HT1080 (cell line): ENCODE results near the gene DNASE1L3. TPM values are rescaled to one million over a fixed set of nuclear protein-coding genes. Genes with fewer than 3 reads are reported as not detected.
A peak's percentile ranks its signal among the peaks of the same experiment; 100 is the strongest.
"Not testable (repeated sequence)": the region's sequence is repeated elsewhere in the genome, so short reads cannot be mapped to it uniquely, and the experiment has no call there.

Experiments used
- DNase-seq: peaks from one replicate; pipeline ENCODE4 v3.0.0-alpha.2; 2015; ENCODE audit warnings: low read depth
- polyA plus RNA-seq, 2 experiments: library from polyadenylated mRNA; depleted of rRNA; stranded (reverse); fragments of >200 nt; gene quantifications; 2 replicates each; pipeline ENCODE4 v1.2.3, GENCODE V29; 2015
- total RNA-seq: library from RNA; depleted of rRNA; stranded (reverse); fragments of >200 nt; shearing (Covaris generic); gene quantifications from 2 replicates; pipeline ENCODE4 v1.2.3, GENCODE V29; 2014; rRNA removed

Gene DNASE1L3, protein sequence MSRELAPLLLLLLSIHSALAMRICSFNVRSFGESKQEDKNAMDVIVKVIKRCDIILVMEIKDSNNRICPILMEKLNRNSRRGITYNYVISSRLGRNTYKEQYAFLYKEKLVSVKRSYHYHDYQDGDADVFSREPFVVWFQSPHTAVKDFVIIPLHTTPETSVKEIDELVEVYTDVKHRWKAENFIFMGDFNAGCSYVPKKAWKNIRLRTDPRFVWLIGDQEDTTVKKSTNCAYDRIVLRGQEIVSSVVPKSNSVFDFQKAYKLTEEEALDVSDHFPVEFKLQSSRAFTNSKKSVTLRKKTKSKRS
- total RNA-seq = not detected in 2 replicates
- polyA plus RNA-seq (2015; cell fraction: cytosol; rRNA removed) = not detected in 2 replicates
- polyA plus RNA-seq (2015; cell fraction: nucleus; rRNA removed) = not detected in 2 replicates

- no peak for DNase-seq
Observed at GRCh38 chr3:58210761-58211460, at the start of gene DNASE1L3. DNASE1L3 (minus strand) TSS chr3:58210972; CDS start chr3:58210906, 66 bp downstream.

- DNase-seq = peak; percentile 95
Observed at GRCh38 chr3:58260261-58260731, 49.5 kb upstream of the DNASE1L3 start.

GRCh38 chr3:58258392-58259055 lies 47.8 kb upstream of the DNASE1L3 start:
- no peak for DNase-seq

GRCh38 chr3:58256511-58256910 lies 45.7 kb upstream of the DNASE1L3 start:
- DNase-seq = no peak

DNA sequence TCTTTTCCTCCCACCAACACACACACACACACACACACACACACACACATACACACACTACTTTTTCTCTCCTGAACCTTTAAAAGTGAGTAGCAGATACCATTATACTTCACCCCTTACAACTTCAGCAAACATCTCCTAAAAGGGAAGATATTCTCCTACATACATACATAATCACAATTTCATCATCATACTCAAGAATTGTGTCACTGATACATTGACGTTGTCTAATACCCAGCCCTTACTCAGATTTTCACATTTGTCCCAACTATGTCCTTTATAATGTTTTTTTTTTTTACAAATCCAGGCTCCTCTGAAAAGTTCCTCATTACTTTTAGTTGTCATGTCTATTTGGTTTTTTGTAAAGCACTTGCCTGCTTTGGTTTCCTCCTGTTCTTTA lies 45.3 kb upstream of the DNASE1L3 start:
- DNase-seq = no peak

- DNase-seq = no peak
Observed at GRCh38 chr3:58254144-58254543, 43.4 kb upstream of the DNASE1L3 start.

DNA sequence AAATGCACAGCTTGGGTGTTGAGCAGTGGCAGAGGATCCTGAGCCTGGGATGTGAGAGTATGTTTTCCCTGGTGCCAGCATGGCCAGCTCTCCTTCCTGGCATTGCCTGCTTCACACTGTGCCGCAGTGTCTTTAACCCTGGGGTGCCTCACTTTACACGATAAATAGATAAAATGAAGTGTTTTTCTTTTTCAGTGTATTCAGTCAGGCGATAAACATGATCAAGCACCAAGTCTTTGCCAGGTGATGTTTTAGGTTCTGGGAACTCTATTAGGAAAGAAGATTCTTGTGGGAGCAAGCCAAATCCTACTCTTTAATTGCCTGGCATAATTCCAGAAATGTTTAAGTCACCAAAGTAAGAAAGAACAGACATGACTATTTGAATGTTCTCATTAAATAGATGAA lies 40.9 kb upstream of the DNASE1L3 start:
- no peak for DNase-seq

GRCh38 chr3:58250093-58250707 lies 39.4 kb upstream of the DNASE1L3 start:
- DNase-seq = no peak

GRCh38 chr3:58249358-58250092 lies 38.8 kb upstream of the DNASE1L3 start:
- DNase-seq = no peak

GRCh38 chr3:58246148-58247047 lies 35.6 kb upstream of the DNASE1L3 start:
- DNase-seq = no peak

DNA sequence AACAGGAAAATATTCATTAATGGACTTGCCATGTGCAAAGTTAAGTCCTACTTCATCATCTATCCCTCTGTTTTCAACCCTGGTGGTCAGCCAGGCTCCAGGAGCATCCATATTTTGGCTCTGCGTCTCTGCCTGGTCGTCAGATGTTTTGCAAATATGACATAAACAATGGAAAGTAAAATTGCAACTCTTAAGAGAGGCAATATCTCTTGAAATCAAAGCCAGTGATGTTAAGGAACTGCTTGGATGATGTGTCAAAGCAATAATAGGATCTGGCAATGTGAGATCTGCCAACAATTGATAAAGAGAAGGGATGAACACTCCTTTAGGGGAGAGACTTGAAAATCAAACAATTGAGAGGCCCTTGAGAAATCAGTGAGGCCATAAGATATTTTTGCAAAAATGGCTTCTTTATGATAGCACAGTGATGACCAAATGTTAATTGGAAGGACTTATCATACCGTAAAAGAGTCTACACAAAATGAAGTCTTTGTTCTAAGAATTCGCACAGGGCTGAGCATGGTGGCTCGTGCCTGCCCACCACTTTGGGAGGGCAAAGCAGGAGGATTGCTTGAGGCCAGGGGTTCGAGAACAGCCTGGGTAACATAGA lies 33.3 kb upstream of the DNASE1L3 start:
- DNase-seq = no peak

DNA sequence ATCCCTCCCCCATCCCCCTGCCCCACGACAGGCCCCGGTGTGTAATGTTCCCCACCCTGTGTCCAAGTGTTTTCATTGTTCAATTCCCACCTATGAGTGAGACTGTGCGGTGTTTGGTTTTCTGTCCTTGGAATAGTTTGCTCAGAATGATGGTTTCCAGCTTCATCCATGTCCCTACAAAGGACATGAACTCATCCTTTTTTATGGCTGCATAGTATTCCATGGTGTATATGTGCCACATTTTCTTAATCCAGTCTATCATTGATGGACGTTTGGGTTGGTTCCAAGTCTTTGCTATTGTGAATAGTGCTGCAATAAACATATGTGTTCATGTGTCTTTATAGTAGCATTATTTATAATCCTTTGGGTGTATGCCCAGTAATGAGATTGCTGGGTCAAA lies 32.1 kb upstream of the DNASE1L3 start:
- not testable (repeated sequence) for DNase-seq

GRCh38 chr3:58242340-58242739 lies 31.6 kb upstream of the DNASE1L3 start:
- DNase-seq = no peak

DNA sequence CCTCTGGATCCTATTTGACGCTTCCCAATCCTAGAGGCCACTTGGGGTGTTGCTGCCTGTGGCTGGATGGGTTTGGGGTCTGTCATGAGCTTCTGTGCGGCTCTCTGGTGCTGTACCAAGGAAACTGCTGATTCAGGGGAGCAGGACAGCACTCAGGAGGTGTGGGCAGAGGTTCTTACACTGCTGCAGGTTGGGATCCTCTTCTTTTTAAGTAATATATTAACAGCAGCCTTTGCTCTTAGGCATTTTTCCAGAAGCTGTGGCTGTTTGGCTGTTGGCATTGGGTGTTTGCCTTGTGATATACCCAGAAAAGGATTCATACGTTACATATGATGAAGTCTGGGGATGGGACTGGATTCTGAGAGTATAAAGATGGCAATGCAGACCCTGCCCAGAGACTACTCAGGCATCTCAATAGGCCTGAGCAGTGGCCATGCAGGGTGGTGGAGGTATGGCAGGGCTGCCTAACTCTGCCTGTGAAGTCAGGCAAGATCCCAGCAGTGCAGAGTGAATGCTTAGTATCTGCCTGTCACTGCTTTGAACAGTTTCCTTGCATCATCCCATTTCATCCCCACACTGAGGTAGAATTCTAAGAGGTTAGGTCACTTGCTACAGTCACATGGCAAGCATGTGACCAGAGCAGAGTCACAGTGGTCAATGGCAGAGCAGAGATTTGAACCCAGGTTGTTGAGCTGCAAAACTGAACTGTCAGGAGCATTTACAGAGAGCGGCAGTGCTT lies 30.7 kb upstream of the DNASE1L3 start:
- no peak for DNase-seq

- DNase-seq = no peak
Observed at GRCh38 chr3:58238830-58239229, 28.1 kb upstream of the DNASE1L3 start.

DNA sequence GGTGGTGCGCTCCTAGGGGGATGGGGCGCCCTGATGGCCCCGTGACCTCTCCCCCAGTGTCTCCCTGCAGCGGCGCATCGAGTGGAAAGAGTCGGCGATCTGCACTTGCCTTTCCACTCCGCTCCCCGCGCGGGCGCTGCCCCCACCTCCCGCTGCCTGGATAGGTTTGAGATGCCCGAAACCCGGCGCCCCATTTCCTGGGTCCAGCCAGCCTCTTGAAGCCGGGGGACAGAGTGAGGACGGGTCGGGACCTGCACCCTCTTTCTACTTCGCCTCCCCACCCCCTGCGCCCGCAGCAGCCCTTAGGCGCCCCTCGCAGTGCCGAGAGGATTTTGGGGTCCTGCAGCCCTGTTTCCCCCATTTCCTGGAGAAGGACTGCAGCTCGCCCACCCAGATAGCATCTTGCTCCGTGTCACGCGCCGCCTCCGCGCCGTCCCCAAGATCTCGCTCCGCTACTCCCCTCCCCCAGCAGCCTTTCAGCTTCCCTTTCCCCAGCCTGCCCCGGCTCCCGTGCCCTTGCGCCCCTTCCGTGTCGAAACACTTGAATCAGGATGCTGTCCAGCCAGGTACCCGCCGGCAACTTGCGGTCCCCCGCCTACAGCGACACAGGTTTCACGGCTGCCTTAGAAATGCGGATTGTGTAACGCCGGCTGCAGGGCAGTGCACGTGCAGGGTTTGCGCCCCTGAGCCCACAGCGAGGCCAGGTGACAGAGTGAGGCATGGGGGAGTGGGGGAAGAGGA lies 27.3 kb upstream of the DNASE1L3 start:
- no peak for DNase-seq

DNA sequence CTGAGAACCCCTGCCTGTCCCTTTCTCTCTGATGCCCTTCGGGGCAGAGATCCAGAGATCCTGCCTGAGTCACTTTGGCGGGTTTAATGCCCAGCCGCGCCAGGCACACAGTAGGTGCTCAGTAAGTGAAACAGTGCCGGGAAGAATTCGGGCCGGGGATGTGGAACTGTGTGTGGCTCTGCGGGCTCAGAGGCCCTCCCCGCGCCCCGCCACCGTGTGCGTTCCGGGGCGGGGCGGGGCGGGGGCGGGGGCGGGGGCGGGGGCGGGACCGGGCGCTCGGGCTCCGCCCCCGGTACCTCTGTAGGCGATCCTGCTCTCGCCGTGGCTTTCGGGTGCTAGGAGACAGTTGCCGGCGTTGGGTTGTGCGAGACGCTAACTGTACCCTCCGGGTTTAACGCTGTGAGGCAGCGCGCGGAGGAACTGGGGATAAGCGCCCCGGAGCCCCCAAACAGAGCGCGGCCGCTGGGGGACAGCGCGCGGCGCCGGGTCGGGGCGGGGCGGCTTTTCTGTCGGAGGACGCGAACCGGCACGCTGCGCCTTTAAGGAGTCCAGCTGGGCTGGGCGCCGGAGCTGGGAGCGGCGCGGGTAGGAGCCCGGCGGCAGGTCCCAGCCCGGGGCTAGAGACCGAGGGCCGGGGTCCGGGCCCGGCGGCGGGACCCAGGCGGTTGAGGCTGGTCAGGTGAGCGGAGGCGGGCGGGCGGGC lies 26.6 kb upstream of the DNASE1L3 start, which contains the start of gene ABHD6:
Gene ABHD6, plus strand, starts transcription at position 555 of the 703 bp plus-strand sequence. CDS start 18,795 bp downstream, outside the sequence.
- DNase-seq = peak; percentile 72
